LNCAP (cell line): ENCODE measurements around the gene PRKD3.

Source experiments
- CTCF ChIP-seq: fragments of 450-650 bp; IDR thresholded peaks from 2 replicates; pipeline ENCODE4 v1.5.1; 2017; ENCODE audit warnings: mild to moderate bottlenecking

PRKD3 gene

DNA sequence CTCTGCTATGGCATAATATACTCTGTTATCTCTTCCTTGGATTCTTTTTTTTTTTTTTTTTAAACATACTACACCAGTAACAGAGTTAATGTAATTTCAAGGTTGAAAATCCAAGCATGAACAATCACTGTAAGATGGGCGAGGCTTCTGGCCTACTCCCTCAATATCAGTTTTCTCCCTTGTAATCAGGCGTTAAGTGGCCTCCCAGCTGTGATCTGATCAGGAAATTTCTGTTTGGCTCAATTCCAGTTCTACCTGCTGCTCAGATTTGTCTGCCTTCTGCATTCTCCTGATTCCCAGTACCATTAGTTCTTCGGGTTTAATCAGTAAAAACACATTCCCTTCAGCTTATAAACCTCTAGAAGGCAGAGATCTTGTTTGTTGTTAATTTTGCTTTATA, 18.6 kb downstream of the PRKD3 start:
- TF ChIP-seq CTCF: no peak

- TF ChIP-seq CTCF: no peak
These were observed 21.9 kb downstream of the PRKD3 start for GRCh38 chr2:37302701-37303252.

- no peak for TF ChIP-seq CTCF
These were observed 23.2 kb downstream of the PRKD3 start for GRCh38 chr2:37301408-37301807.

DNA sequence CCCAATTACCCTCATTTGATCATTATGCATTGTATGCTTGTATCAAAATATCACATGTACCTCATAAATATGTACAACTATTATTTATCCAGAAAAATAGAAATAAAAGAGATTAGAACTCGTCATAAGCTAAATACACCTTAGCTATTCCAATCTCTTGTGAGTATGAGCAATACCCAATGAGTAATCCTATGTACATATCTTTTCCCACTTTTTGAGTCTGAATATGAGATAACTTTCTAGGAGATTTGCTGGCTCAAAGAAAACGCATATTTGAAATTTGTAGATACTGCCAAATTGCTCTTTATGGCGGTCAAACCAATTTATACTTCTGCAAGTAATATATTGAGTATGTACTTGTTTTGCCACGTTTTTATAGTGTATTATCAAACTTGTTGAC, 24.1 kb downstream of the PRKD3 start:
- TF ChIP-seq CTCF: no peak

DNA sequence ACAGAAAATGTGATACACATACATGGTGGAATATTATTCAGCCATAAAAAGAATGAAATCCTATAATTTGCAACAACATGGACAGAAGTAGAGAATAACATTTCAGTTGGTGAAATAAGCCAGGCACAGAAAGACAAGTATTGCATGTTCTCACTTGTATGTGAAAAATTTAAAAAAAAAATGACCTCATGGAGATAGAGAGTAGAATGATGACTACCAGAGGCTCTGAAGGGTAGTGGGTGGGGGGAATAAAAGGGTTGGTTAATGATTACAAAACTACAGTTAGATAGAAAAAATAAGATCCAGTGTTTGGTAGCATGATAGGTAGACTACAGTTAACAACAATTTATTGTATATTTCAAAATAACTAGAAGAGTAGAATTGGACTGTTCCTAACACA, 24.5 kb downstream of the PRKD3 start:
- TF ChIP-seq CTCF: no peak

- no peak for TF ChIP-seq CTCF
These were observed 27.0 kb downstream of the PRKD3 start for GRCh38 chr2:37297632-37298031.

GRCh38 chr2:37295469-37296073, 29.1 kb downstream of the PRKD3 start:
- TF ChIP-seq CTCF: no peak

GRCh38 chr2:37291680-37292079, 33.0 kb downstream of the PRKD3 start:
- TF ChIP-seq CTCF: no peak
